GM12872 (cell line): ENCODE results near the gene DOCK9.

Experiments
- TF ChIP-seq, protein P1 (sequence below): IDR thresholded peaks from 3 replicates; pipeline ENCODE4 v1.5.1; 2011; ENCODE audit warnings: low read depth, mild to moderate bottlenecking, low read length, moderate library complexity; ENCODE audit not compliant: insufficient read depth

The DOCK9 gene

DNA sequence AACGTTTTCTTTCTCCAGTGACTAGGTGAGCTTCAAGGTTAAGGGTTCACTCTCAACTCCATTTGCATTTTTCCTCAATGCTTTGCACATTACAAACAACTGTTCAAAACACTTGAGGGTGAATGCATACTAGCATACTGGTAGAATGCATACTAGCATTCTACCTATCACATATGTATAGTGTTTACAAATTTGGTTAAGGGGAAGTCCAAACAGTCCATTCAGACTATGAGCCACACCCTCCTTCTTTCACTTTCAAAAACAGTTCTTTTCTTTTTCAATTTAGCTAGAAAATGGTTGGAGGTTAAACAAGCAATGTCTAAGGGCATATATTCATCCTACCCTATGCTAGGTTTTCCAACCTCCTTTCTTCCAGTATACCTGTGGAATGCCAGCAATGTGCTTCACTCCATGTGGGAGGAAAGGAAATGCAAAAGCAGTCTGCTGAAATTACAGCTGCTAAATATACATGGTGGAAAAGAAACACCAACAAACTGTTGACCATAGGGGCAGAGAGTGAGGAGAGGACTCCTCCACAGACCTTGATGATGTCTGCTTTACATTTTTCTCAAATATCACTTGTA lies 102.6 kb downstream of the DOCK9 start:
- TF ChIP-seq, protein P1, sequence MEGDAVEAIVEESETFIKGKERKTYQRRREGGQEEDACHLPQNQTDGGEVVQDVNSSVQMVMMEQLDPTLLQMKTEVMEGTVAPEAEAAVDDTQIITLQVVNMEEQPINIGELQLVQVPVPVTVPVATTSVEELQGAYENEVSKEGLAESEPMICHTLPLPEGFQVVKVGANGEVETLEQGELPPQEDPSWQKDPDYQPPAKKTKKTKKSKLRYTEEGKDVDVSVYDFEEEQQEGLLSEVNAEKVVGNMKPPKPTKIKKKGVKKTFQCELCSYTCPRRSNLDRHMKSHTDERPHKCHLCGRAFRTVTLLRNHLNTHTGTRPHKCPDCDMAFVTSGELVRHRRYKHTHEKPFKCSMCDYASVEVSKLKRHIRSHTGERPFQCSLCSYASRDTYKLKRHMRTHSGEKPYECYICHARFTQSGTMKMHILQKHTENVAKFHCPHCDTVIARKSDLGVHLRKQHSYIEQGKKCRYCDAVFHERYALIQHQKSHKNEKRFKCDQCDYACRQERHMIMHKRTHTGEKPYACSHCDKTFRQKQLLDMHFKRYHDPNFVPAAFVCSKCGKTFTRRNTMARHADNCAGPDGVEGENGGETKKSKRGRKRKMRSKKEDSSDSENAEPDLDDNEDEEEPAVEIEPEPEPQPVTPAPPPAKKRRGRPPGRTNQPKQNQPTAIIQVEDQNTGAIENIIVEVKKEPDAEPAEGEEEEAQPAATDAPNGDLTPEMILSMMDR, result no peak

DNA sequence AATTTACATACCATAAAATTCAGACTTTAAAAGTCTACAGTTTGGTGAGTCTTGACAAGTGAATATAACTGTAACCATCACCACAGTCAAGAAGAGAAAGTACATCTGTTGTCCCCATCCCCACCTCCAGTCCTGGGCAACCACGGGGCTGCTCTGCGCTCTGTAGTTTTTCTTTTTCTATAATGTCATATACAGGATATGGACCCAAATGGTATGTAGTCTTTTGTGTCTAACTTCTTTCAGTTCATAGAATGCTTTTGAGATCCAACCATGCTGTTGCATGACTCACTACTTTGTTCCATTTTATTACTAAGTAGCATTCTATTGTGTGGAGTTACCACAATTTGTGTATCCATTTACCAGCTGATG lies 103.9 kb downstream of the DOCK9 start:
- TF ChIP-seq, protein P1, result no peak

- TF ChIP-seq, protein P1, result no peak
Measured at GRCh38 chr13:98873377-98874028, 104.4 kb downstream of the DOCK9 start.

GRCh38 chr13:98871727-98872126 lies 106.1 kb downstream of the DOCK9 start:
- TF ChIP-seq, protein P1, result no peak

- TF ChIP-seq, protein P1, result peak; percentile 40; the same call in 2 of the 3 replicates
Measured at GRCh38 chr13:98869408-98870090, 108.3 kb downstream of the DOCK9 start.

DNA sequence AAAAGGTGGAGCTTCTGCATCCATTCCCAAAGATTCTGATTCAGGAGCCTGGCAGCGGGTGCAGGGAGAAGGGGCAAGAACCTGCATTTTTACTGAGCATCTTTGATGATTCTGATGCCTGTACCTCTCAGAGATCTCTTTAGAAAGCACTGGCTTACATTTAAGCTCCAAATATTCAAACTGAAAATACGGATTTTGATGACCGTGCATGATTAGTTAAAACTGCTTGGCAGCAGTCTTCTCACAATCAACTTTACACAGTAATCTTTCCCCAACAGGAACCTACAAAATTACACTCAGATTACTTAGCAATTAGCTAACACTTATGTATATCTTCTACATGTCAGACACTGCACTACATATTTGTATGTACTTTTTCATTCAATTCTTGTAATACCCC lies 108.9 kb downstream of the DOCK9 start:
- TF ChIP-seq, protein P1, result no peak

GRCh38 chr13:98866882-98867281 lies 111.0 kb downstream of the DOCK9 start:
- TF ChIP-seq, protein P1, result no peak
